Body of pancreas (tissue), 4 donors: ENCODE results near the gene SPC25.

Experiments
- CTCF ChIP-seq, 7 experiments: fragments of 450-650 bp in 4 of 7; fragments of 200-600 bp in 3 of 7; sonication (generic) in 3 of 7; IDR thresholded peaks; one replicate each; pipeline ENCODE4 v1.5.1; 2016 to 2019; ENCODE audit warnings: antibody characterized with exemption in 7 of 7
- POLR2A ChIP-seq, 3 donors: fragments of 450-650 bp; IDR thresholded peaks; one replicate each; pipeline ENCODE4 v1.6.1; 2016; ENCODE audit warnings: antibody characterized with exemption in 3 of 3, mild to moderate bottlenecking in 2 of 3

- TF ChIP-seq CTCF (IDR thresholded peaks at IDR 0.05) (no peak), POLR2A (IDR thresholded peaks at IDR 0.05) (no peak)
Measured at GRCh38 chr2:168897449-168897848, 7.2 kb upstream of the SPC25 start.
